Sigmoid colon (tissue), 4 donors: ENCODE results near the gene ZNF385A.

Experiments used
- CTCF ChIP-seq, 4 experiments: fragments of 450-650 bp in 3 of 4; fragments of 200-600 bp in 1 of 4; IDR thresholded peaks; one replicate each; pipeline ENCODE4 v1.5.1; 2016 to 2019; ENCODE audit warnings: antibody characterized with exemption in 4 of 4, mild to moderate bottlenecking in 3 of 4, moderate library complexity in 2 of 4
- EP300 ChIP-seq, 4 donors: sonication (generic); formaldehyde crosslinking; IDR thresholded peaks; one replicate each; pipeline ENCODE4 v1.6.1; 2017; ENCODE audit warnings: antibody characterized with exemption in 4 of 4
- POLR2A ChIP-seq, 2 donors: fragments of 450-650 bp; IDR thresholded peaks; one replicate each; pipeline ENCODE4 v1.6.1; 2016; ENCODE audit warnings: antibody characterized with exemption in 2 of 2, mild to moderate bottlenecking in 2 of 2, moderate library complexity in 2 of 2
- POLR2AphosphoS5 ChIP-seq, 4 donors: sonication (generic); formaldehyde crosslinking; IDR thresholded peaks; one replicate each; pipeline ENCODE4 v1.6.1; 2017; ENCODE audit warnings: antibody characterized with exemption in 4 of 4

DNA sequence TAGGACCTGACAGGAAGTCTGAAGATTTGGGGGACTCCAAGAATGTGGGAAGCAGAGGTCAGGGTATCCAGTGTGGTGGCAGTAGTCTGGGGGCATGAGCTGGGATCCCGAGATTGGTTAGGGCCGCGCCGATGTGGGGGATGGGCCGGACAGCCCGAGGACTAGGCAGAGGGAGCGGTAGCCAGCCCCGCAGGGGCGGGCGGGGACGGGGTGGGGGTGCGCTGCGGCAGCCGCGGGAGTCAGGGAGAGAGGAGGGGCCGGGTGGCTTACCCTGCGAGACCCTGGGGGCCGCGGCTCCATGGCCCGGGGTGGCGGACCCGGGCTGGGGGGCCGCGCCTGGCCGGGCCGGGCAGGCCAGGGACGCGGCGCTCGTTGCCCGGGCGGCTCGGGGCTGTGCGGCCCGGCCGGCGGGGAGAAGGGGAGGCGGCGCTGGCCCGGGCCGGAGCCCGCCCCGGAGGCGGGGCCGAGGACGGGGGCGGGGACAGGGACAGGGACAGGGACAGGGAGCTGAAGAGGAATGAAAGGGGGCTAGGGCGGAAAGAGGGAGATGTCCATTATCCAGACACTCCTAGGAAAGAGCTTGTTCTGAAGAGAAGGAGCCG lies 5.6 kb downstream of the ZNF385A start:
- TF ChIP-seq POLR2A (IDR thresholded peaks at IDR 0.05) (no peak), CTCF (IDR thresholded peaks at IDR 0.05) (no peak), EP300 (IDR thresholded peaks at IDR 0.05) (no peak), POLR2AphosphoS5 (IDR thresholded peaks at IDR 0.05) (no peak)
